Measurements from ENCODE around the gene TTC5. TPM values are rescaled to one million over a fixed set of nuclear protein-coding genes. Genes with fewer than 3 reads are reported as not detected.
"Not testable (repeated sequence)": the region's sequence is repeated elsewhere in the genome, so short reads cannot be mapped to it uniquely, and the experiment has no call there.

TTC5 gene
- total RNA-seq, 1 donor from 2014 or later: 26.1 TPM

GRCh38 chr14:20294636-20295035 lies 11.1 kb downstream of the TTC5 start:
- Histone ChIP-seq H3K79me2 (ENCODE audit: insufficient read depth, low read length) (no peaks in the 10 kb centered on the region), H2AFZ (ENCODE audit: low read depth, low read length) (no peak overlapping the region), H3K27me3 (ENCODE audit: insufficient read depth, low read length) (no peaks in the 10 kb centered on the region), H3K9ac (ENCODE audit: low read length) (no peak overlapping the region), H3K4me3 (ENCODE audit: insufficient read depth, low read depth, low read length) (no peak overlapping the region), H3K36me3 (ENCODE audit: insufficient read depth, low read length) (peaks cover 43% of the 10 kb centered on the region), H3K4me1 (ENCODE audit: insufficient read depth, low read length) (no peaks in the 10 kb centered on the region), H3K4me2 (ENCODE audit: low read length) (no peak overlapping the region), H3K27ac (ENCODE audit: low read depth, low read length) (no peak overlapping the region), H4K20me1 (ENCODE audit: insufficient read depth, low read length) (no peaks in the 10 kb centered on the region), H3K9me3 (ENCODE audit: insufficient read depth, low read depth, low read length) (no peaks in the 10 kb centered on the region)
- DNase-seq (ENCODE audit: low read depth) (no peak), FAIRE-seq (no peak)
- H3K27me3 Mint-ChIP-seq (ENCODE audit: low read depth, unreplicated experiment): no peaks in the 10 kb centered on the region
- no peak overlapping the region for H3K27ac Mint-ChIP-seq (ENCODE audit: unreplicated experiment)
- H3K4me3 Mint-ChIP-seq (ENCODE audit: unreplicated experiment): no peak overlapping the region
- no peak for TF ChIP-seq CTCF (IDR thresholded peaks at IDR 0.05; ENCODE audit: insufficient read depth, low read depth, low read length)
- no peak for TF ChIP-seq EZH2 (IDR thresholded peaks at IDR 0.05; ENCODE audit: insufficient read depth, low read length)
- H3K9me3 Mint-ChIP-seq (ENCODE audit: unreplicated experiment): no peaks in the 10 kb centered on the region
- H3K4me1 Mint-ChIP-seq (ENCODE audit: low read depth, unreplicated experiment): peaks cover 3% of the 10 kb centered on the region
- H3K36me3 Mint-ChIP-seq (ENCODE audit: low read depth, unreplicated experiment): peaks cover 11% of the 10 kb centered on the region

GRCh38 chr14:20281998-20282397 lies 23.8 kb downstream of the TTC5 start:
- DNase-seq (ENCODE audit: low read depth); H3K27ac Mint-ChIP-seq (ENCODE audit: unreplicated experiment); H2AFZ ChIP-seq (ENCODE audit: low read depth, low read length); H3K4me1 Mint-ChIP-seq (ENCODE audit: low read depth, unreplicated experiment); H3K9me3 ChIP-seq (ENCODE audit: insufficient read depth, low read depth, low read length); H3K27me3 ChIP-seq (ENCODE audit: insufficient read depth, low read length); H3K36me3 ChIP-seq (ENCODE audit: insufficient read depth, low read length); H3K4me3 Mint-ChIP-seq (ENCODE audit: unreplicated experiment); H3K9ac ChIP-seq (ENCODE audit: low read length); H3K4me3 ChIP-seq (ENCODE audit: insufficient read depth, low read depth, low read length); FAIRE-seq; H3K79me2 ChIP-seq (ENCODE audit: insufficient read depth, low read length); H3K4me2 ChIP-seq (ENCODE audit: low read length); H3K27ac ChIP-seq (ENCODE audit: low read depth, low read length); H3K4me1 ChIP-seq (ENCODE audit: insufficient read depth, low read length); H4K20me1 ChIP-seq (ENCODE audit: insufficient read depth, low read length); H3K27me3 Mint-ChIP-seq (ENCODE audit: low read depth, unreplicated experiment): not testable (repeated sequence)
- Mint-ChIP-seq H3K9me3 (ENCODE audit: unreplicated experiment) (peaks cover 19% of the 10 kb centered on the region), H3K36me3 (ENCODE audit: low read depth, unreplicated experiment) (peaks cover 41% of the 10 kb centered on the region)

GRCh38 chr14:20280265-20280664 lies 25.5 kb downstream of the TTC5 start:
- peaks cover 42% of the 10 kb centered on the region for H3K36me3 Mint-ChIP-seq (ENCODE audit: low read depth, unreplicated experiment)

GRCh38 chr14:20278414-20278813 lies 27.3 kb downstream of the TTC5 start:
- no peaks in the 10 kb centered on the region for H3K27me3 Mint-ChIP-seq (ENCODE audit: low read depth, unreplicated experiment)
- Histone ChIP-seq H3K9ac (ENCODE audit: low read length) (no peak overlapping the region), H2AFZ (ENCODE audit: low read depth, low read length) (no peak overlapping the region), H4K20me1 (ENCODE audit: insufficient read depth, low read length) (no peaks in the 10 kb centered on the region), H3K36me3 (ENCODE audit: insufficient read depth, low read length) (no peaks in the 10 kb centered on the region), H3K27me3 (ENCODE audit: insufficient read depth, low read length) (no peaks in the 10 kb centered on the region), H3K4me1 (ENCODE audit: insufficient read depth, low read length) (no peaks in the 10 kb centered on the region), H3K4me3 (ENCODE audit: insufficient read depth, low read depth, low read length) (no peak overlapping the region), H3K4me2 (ENCODE audit: low read length) (no peak overlapping the region), H3K27ac (ENCODE audit: low read depth, low read length) (no peak overlapping the region), H3K79me2 (ENCODE audit: insufficient read depth, low read length) (no peaks in the 10 kb centered on the region), H3K9me3 (ENCODE audit: insufficient read depth, low read depth, low read length) (peaks cover 3% of the 10 kb centered on the region)
- no peak overlapping the region for H3K4me3 Mint-ChIP-seq (ENCODE audit: unreplicated experiment)
- no peak for TF ChIP-seq EZH2 (IDR thresholded peaks at IDR 0.05; ENCODE audit: insufficient read depth, low read length)
- H3K27ac Mint-ChIP-seq (ENCODE audit: unreplicated experiment): no peak overlapping the region
- DNase-seq (ENCODE audit: low read depth) (no peak), FAIRE-seq (no peak)
- H3K9me3 Mint-ChIP-seq (ENCODE audit: unreplicated experiment): peaks cover 13% of the 10 kb centered on the region
- peaks cover 45% of the 10 kb centered on the region for H3K36me3 Mint-ChIP-seq (ENCODE audit: low read depth, unreplicated experiment)
- peaks cover 6% of the 10 kb centered on the region for H3K4me1 Mint-ChIP-seq (ENCODE audit: low read depth, unreplicated experiment)

More at GRCh38 chr14:20280265-20280664, 25.5 kb downstream of the TTC5 start:
- H3K9ac ChIP-seq (ENCODE audit: low read length); H3K79me2 ChIP-seq (ENCODE audit: insufficient read depth, low read length); H3K27ac Mint-ChIP-seq (ENCODE audit: unreplicated experiment); H3K4me2 ChIP-seq (ENCODE audit: low read length); H3K9me3 ChIP-seq (ENCODE audit: insufficient read depth, low read depth, low read length); H3K36me3 ChIP-seq (ENCODE audit: insufficient read depth, low read length); DNase-seq (ENCODE audit: low read depth); H3K4me3 Mint-ChIP-seq (ENCODE audit: unreplicated experiment); H3K27me3 ChIP-seq (ENCODE audit: insufficient read depth, low read length); H3K4me1 ChIP-seq (ENCODE audit: insufficient read depth, low read length); H3K4me1 Mint-ChIP-seq (ENCODE audit: low read depth, unreplicated experiment); H3K27ac ChIP-seq (ENCODE audit: low read depth, low read length); H2AFZ ChIP-seq (ENCODE audit: low read depth, low read length); H3K4me3 ChIP-seq (ENCODE audit: insufficient read depth, low read depth, low read length); H4K20me1 ChIP-seq (ENCODE audit: insufficient read depth, low read length); FAIRE-seq; H3K27me3 Mint-ChIP-seq (ENCODE audit: low read depth, unreplicated experiment): not testable (repeated sequence)
- H3K9me3 Mint-ChIP-seq (ENCODE audit: unreplicated experiment): peaks cover 19% of the 10 kb centered on the region
